Effector memory CD4-positive, alpha-beta T cell (primary cell): ENCODE results near the gene CLASP1.
"Not testable (repeated sequence)": the region's sequence is repeated elsewhere in the genome, so short reads cannot be mapped to it uniquely, and the experiment has no call there.

ENCODE experiments used
- DNase-seq, 3 donors: peaks; one replicate each; pipeline ENCODE4 v3.0.0-alpha.2; 2020
- H3K27ac ChIP-seq: 2 replicates; pipeline ENCODE4 v1.7.0; 2013; ENCODE audit warnings: mild to moderate bottlenecking, low read length, moderate library complexity; ENCODE audit not compliant: insufficient read depth, poor library complexity, severe bottlenecking
- H3K27me3 ChIP-seq: replicated peaks from 2 replicates; pipeline ENCODE4 v1.7.0; 2013; ENCODE audit warnings: mild to moderate bottlenecking, low read length; ENCODE audit not compliant: insufficient read depth, control insufficient read depth, poor library complexity, severe bottlenecking
- H3K36me3 ChIP-seq: 2 replicates; pipeline ENCODE4 v1.7.0; 2013; ENCODE audit warnings: mild to moderate bottlenecking, low read length, moderate library complexity; ENCODE audit not compliant: control insufficient read depth, insufficient read depth
- H3K4me1 ChIP-seq: 2 replicates; pipeline ENCODE4 v1.7.0; 2013; ENCODE audit warnings: low read length, mild to moderate bottlenecking; ENCODE audit not compliant: control insufficient read depth, insufficient read depth, poor library complexity, severe bottlenecking
- H3K4me3 ChIP-seq: 2 replicates; pipeline ENCODE4 v1.7.0; 2013; ENCODE audit warnings: low read length, low read depth, mild to moderate bottlenecking; ENCODE audit not compliant: insufficient read depth, poor library complexity, severe bottlenecking
- H3K9me3 ChIP-seq: 2 replicates; pipeline ENCODE4 v1.7.0; 2013; ENCODE audit warnings: mild to moderate bottlenecking, low read length, moderate library complexity; ENCODE audit not compliant: control insufficient read depth
- total RNA-seq, 3 donors: gene quantifications; one replicate each; lab custom pipeline; 2026; lab: John Stamatoyannopoulos, UW

CLASP1 gene
- total RNA-seq: 97.3 to 129 (median 121) reads per million in 3 donors

- Histone ChIP-seq H3K27ac (peak within 1 kb of the TSS; percentile 93), H3K9me3 (no peaks in the 10 kb centered on the region), H3K36me3 (no peaks in the 10 kb centered on the region), H3K4me1 (peaks cover 11% of the 10 kb centered on the region), H3K4me3 (peak within 1 kb of the TSS; percentile 80), H3K27me3 (no peaks in the 10 kb centered on the region)
- no peak for DNase-seq
These were observed at the start of gene CLASP1 for GRCh38 chr2:121649149-121649595. Gene CLASP1 (minus strand): TSS chr2:121649462. CDS start chr2:121605895, 43,567 bp downstream.

- Histone ChIP-seq H3K9me3 (no peaks in the 10 kb centered on the region), H3K4me1 (peaks cover 20% of the 10 kb centered on the region), H3K27me3 (no peaks in the 10 kb centered on the region), H3K36me3 (no peaks in the 10 kb centered on the region), H3K27ac (peak overlapping the region; percentile 76), H3K4me3 (no peak overlapping the region)
- no peak for DNase-seq
These were observed 49.2 kb upstream of the CLASP1 start for GRCh38 chr2:121698318-121698930.

GRCh38 chr2:121697108-121697631 lies 47.9 kb upstream of the CLASP1 start:
- no peak overlapping the region for H3K27ac ChIP-seq
- no peaks in the 10 kb centered on the region for H3K36me3 ChIP-seq
- DNase-seq: no peak
- H3K27me3 ChIP-seq: no peaks in the 10 kb centered on the region
- H3K9me3 ChIP-seq: no peaks in the 10 kb centered on the region
- no peak overlapping the region for H3K4me3 ChIP-seq
- peaks cover 20% of the 10 kb centered on the region for H3K4me1 ChIP-seq

GRCh38 chr2:121696410-121696930 lies 47.2 kb upstream of the CLASP1 start:
- no peak for DNase-seq
- no peaks in the 10 kb centered on the region for H3K9me3 ChIP-seq
- no peaks in the 10 kb centered on the region for H3K36me3 ChIP-seq
- H3K4me3 ChIP-seq: no peak overlapping the region
- H3K27ac ChIP-seq: no peak overlapping the region
- peaks cover 20% of the 10 kb centered on the region for H3K4me1 ChIP-seq
- no peaks in the 10 kb centered on the region for H3K27me3 ChIP-seq

- H3K27me3 ChIP-seq: no peaks in the 10 kb centered on the region
- no peaks in the 10 kb centered on the region for H3K36me3 ChIP-seq
- H3K4me1 ChIP-seq: peaks cover 13% of the 10 kb centered on the region
- no peak overlapping the region for H3K27ac ChIP-seq
- no peak overlapping the region for H3K4me3 ChIP-seq
- DNase-seq: no peak
- no peaks in the 10 kb centered on the region for H3K9me3 ChIP-seq
These were observed 45.8 kb upstream of the CLASP1 start for GRCh38 chr2:121695171-121695451.

GRCh38 chr2:121694398-121695170 lies 45.3 kb upstream of the CLASP1 start:
- Histone ChIP-seq H3K4me3 (no peak overlapping the region), H3K27ac (no peak overlapping the region), H3K27me3 (no peaks in the 10 kb centered on the region), H3K4me1 (peaks cover 8% of the 10 kb centered on the region), H3K36me3 (no peaks in the 10 kb centered on the region), H3K9me3 (no peaks in the 10 kb centered on the region)
- DNase-seq: no peak

- not testable (repeated sequence) for H3K36me3 ChIP-seq
These were observed 41.3 kb upstream of the CLASP1 start for GRCh38 chr2:121690572-121690971.

GRCh38 chr2:121690095-121690494 lies 40.8 kb upstream of the CLASP1 start:
- Histone ChIP-seq H3K4me3 (no peak overlapping the region), H3K36me3 (no peaks in the 10 kb centered on the region), H3K27ac (no peak overlapping the region), H3K9me3 (no peaks in the 10 kb centered on the region), H3K4me1 (no peaks in the 10 kb centered on the region), H3K27me3 (no peaks in the 10 kb centered on the region)
- DNase-seq: no peak

More at GRCh38 chr2:121690572-121690971, 41.3 kb upstream of the CLASP1 start:
- not testable (repeated sequence) for H3K4me3 ChIP-seq, H3K27me3 ChIP-seq, H3K27ac ChIP-seq, H3K4me1 ChIP-seq, DNase-seq, H3K9me3 ChIP-seq

- Histone ChIP-seq H3K4me3 (no peak overlapping the region), H3K27ac (no peak overlapping the region), H3K4me1 (no peaks in the 10 kb centered on the region), H3K36me3 (no peaks in the 10 kb centered on the region), H3K27me3 (no peaks in the 10 kb centered on the region), H3K9me3 (no peaks in the 10 kb centered on the region)
- DNase-seq: no peak
These were observed 40.1 kb upstream of the CLASP1 start for GRCh38 chr2:121689356-121689755.

- Histone ChIP-seq H3K27ac (no peak overlapping the region), H3K4me1 (no peaks in the 10 kb centered on the region), H3K4me3 (no peak overlapping the region), H3K27me3 (no peaks in the 10 kb centered on the region), H3K9me3 (no peaks in the 10 kb centered on the region), H3K36me3 (no peaks in the 10 kb centered on the region)
- DNase-seq: no peak
These were observed 39.6 kb upstream of the CLASP1 start for GRCh38 chr2:121688820-121689219.
